Upper lobe of left lung (tissue), 4 donors: ENCODE measurements around the gene ATAD3A.
"Not testable (repeated sequence)": the region's sequence is repeated elsewhere in the genome, so short reads cannot be mapped to it uniquely, and the experiment has no call there.

ENCODE experiments used
- EP300 ChIP-seq, 4 donors: sonication (generic); formaldehyde crosslinking; IDR thresholded peaks; one replicate each; pipeline ENCODE4 v1.5.1; 2017; ENCODE audit warnings: antibody characterized with exemption in 4 of 4, control low read depth in 2 of 4
- POLR2A ChIP-seq, 4 donors: fragments of 450-650 bp; IDR thresholded peaks; one replicate each; pipeline ENCODE4 v1.5.1; 2016 to 2017; ENCODE audit warnings: antibody characterized with exemption in 4 of 4, mild to moderate bottlenecking in 2 of 4
- TF ChIP-seq, protein P1 (sequence below), 6 experiments: fragments of 450-650 bp in 4 of 6; fragments of 200-600 bp in 2 of 6; sonication (generic) in 2 of 6; IDR thresholded peaks; one replicate each; pipeline ENCODE4 v1.5.1; 2016 to 2019; ENCODE audit warnings: antibody characterized with exemption in 6 of 6

DNA sequence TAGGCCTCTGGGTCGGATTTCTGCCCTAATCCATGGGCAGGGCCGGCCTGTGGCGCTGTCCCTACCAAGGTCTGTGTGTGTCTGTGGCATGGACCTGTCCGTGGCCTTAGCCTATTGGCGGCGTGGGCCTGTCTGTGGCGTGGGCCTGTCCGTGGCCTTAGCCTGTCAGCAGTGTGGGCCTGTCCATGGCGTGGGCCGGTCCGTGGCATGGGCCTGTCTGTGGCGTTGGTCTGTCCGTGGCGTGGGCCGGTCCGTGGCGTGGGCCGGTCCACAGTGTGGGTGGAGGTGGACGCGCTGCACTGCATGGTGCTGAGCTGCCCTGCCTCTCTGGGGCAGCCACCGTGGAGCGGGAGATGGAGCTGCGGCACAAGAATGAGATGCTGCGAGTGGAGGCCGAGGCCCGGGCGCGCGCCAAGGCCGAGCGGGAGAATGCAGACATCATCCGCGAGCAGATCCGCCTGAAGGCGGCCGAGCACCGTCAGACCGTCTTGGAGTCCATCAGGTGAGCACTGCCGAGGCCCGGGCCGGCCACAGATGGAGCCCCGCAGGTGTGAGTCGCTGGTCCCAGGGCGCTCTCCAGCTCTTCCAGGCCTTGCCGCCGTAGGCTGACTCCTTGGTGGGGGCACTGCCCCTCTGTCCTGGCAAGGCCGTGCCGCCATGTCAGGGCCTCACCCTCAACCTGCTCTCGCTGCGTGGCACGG lies 8.0 kb downstream of the ATAD3A start:
- TF ChIP-seq, protein P1, sequence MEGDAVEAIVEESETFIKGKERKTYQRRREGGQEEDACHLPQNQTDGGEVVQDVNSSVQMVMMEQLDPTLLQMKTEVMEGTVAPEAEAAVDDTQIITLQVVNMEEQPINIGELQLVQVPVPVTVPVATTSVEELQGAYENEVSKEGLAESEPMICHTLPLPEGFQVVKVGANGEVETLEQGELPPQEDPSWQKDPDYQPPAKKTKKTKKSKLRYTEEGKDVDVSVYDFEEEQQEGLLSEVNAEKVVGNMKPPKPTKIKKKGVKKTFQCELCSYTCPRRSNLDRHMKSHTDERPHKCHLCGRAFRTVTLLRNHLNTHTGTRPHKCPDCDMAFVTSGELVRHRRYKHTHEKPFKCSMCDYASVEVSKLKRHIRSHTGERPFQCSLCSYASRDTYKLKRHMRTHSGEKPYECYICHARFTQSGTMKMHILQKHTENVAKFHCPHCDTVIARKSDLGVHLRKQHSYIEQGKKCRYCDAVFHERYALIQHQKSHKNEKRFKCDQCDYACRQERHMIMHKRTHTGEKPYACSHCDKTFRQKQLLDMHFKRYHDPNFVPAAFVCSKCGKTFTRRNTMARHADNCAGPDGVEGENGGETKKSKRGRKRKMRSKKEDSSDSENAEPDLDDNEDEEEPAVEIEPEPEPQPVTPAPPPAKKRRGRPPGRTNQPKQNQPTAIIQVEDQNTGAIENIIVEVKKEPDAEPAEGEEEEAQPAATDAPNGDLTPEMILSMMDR (IDR thresholded peaks at IDR 0.05), result not testable (repeated sequence)
- TF ChIP-seq POLR2A, EP300 (IDR thresholded peaks at IDR 0.05): not testable (repeated sequence)
